ENCODE measurements around the gene PVR. TPM values are rescaled to one million over a fixed set of nuclear protein-coding genes. Genes with fewer than 3 reads are reported as not detected.

PVR gene
- 14.8 TPM for total RNA-seq (ENCODE audit: unreplicated experiment)
- long read RNA-seq, partial matches to known transcripts, result 0 of 3 reads
- long read RNA-seq, other reads (novel, unspliced or antisense), result 0 of 3 reads

- Mint-ChIP-seq H3K27me3 (ENCODE audit: unreplicated experiment) (peaks cover 5% of the 10 kb centered on the region), H3K36me3 (ENCODE audit: low read depth, unreplicated experiment) (peaks cover 3% of the 10 kb centered on the region)
Measured at GRCh38 chr19:44643605-44644401, at the start of gene PVR. Gene PVR, plus strand, starts transcription at chr19:44643910. Its CDS starts 187 bp downstream, at chr19:44644097.

DNA sequence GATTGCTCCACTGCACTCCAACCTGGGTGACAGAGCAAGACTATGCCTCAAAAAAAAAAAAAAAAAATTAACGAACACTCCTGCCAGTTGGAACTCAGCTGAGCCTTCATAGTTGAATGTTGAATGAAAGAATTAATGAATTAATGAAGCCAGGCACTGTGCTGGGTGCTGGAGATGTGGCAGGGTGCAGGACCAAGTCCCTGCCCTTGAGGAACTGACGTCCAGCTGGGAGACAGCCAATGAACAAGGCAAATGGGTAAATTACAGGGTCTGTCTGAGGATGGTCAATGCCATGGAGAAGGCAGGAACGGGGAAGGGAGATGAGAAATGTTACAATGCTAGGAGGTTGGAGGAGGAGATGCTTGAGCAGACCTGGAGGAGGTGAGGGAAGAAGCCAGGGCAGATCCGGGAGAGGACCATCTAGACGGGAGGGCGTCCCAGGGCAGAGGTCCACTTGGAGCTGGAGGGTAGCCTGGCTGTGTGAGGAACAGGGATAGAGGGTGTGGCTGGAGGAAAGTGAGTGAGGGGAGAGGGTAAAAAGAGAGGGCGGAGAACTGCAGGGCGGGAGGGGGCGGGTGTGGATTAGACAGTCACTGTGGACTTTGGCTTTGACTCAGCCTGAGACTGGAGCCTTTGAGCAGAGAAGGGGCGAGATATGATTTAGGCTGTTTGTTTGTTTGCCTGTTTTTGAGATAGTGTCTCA lies 47.1 kb upstream of the PVR start:
- H3K9me3 Mint-ChIP-seq (ENCODE audit: unreplicated experiment), result no peaks in the 10 kb centered on the region
- no peak overlapping the region for H3K4me3 Mint-ChIP-seq (ENCODE audit: unreplicated experiment)
- DNase-seq (ENCODE audit: low spot score), result no peak
- H3K4me1 Mint-ChIP-seq (ENCODE audit: unreplicated experiment), result no peaks in the 10 kb centered on the region
- no peaks in the 10 kb centered on the region for H3K36me3 Mint-ChIP-seq (ENCODE audit: low read depth, unreplicated experiment)
- H3K27me3 Mint-ChIP-seq (ENCODE audit: unreplicated experiment), result peaks cover 1% of the 10 kb centered on the region
- no peak overlapping the region for H3K27ac Mint-ChIP-seq (ENCODE audit: unreplicated experiment)
- TF ChIP-seq, protein P1, sequence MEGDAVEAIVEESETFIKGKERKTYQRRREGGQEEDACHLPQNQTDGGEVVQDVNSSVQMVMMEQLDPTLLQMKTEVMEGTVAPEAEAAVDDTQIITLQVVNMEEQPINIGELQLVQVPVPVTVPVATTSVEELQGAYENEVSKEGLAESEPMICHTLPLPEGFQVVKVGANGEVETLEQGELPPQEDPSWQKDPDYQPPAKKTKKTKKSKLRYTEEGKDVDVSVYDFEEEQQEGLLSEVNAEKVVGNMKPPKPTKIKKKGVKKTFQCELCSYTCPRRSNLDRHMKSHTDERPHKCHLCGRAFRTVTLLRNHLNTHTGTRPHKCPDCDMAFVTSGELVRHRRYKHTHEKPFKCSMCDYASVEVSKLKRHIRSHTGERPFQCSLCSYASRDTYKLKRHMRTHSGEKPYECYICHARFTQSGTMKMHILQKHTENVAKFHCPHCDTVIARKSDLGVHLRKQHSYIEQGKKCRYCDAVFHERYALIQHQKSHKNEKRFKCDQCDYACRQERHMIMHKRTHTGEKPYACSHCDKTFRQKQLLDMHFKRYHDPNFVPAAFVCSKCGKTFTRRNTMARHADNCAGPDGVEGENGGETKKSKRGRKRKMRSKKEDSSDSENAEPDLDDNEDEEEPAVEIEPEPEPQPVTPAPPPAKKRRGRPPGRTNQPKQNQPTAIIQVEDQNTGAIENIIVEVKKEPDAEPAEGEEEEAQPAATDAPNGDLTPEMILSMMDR (IDR thresholded peaks at IDR 0.05; ENCODE audit: unreplicated experiment), result no peak

More at GRCh38 chr19:44643605-44644401, at the start of gene PVR:
- Mint-ChIP-seq H3K27ac (ENCODE audit: unreplicated experiment) (no peak within 1 kb of the TSS), H3K4me1 (ENCODE audit: unreplicated experiment) (no peaks in the 10 kb centered on the region), H3K4me3 (ENCODE audit: unreplicated experiment) (peak within 1 kb of the TSS; percentile 93), H3K9me3 (ENCODE audit: unreplicated experiment) (no peaks in the 10 kb centered on the region)
- TF ChIP-seq, protein P1 (IDR thresholded peaks at IDR 0.05; ENCODE audit: unreplicated experiment), result no peak
- peak; percentile 59 for DNase-seq (ENCODE audit: low spot score)

DNA sequence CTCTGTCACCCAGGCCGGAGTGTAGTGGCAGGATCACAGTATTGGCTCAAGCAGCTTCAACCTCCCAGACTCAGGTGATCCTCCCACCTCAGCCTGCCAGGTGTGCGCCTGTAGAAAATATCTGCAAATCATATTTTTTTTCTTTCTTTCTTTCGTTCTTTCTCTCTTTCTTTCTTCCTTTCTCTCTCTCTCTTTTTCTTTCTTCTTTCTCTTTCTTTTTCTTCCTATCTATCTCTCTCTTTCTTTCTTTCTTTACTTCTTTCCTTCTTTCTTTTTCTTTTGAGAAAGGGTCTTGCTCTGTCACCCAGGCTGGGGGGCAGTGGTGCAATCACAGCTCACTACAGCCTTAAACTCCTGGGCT lies 46.6 kb upstream of the PVR start:
- Mint-ChIP-seq H3K36me3 (ENCODE audit: low read depth, unreplicated experiment) (no peaks in the 10 kb centered on the region), H3K4me1 (ENCODE audit: unreplicated experiment) (no peaks in the 10 kb centered on the region), H3K4me3 (ENCODE audit: unreplicated experiment) (no peak overlapping the region), H3K27ac (ENCODE audit: unreplicated experiment) (no peak overlapping the region), H3K9me3 (ENCODE audit: unreplicated experiment) (no peaks in the 10 kb centered on the region), H3K27me3 (ENCODE audit: unreplicated experiment) (no peaks in the 10 kb centered on the region)
- TF ChIP-seq, protein P1 (IDR thresholded peaks at IDR 0.05; ENCODE audit: unreplicated experiment), result no peak
- no peak for DNase-seq (ENCODE audit: low spot score)

- peaks cover 4% of the 10 kb centered on the region for H3K27me3 Mint-ChIP-seq (ENCODE audit: unreplicated experiment)
- TF ChIP-seq, protein P1 (IDR thresholded peaks at IDR 0.05; ENCODE audit: unreplicated experiment), result no peak
- H3K4me1 Mint-ChIP-seq (ENCODE audit: unreplicated experiment), result no peaks in the 10 kb centered on the region
- H3K36me3 Mint-ChIP-seq (ENCODE audit: low read depth, unreplicated experiment), result no peaks in the 10 kb centered on the region
- no peaks in the 10 kb centered on the region for H3K9me3 Mint-ChIP-seq (ENCODE audit: unreplicated experiment)
- no peak overlapping the region for H3K4me3 Mint-ChIP-seq (ENCODE audit: unreplicated experiment)
- no peak for DNase-seq (ENCODE audit: low spot score)
- H3K27ac Mint-ChIP-seq (ENCODE audit: unreplicated experiment), result no peak overlapping the region
Measured at GRCh38 chr19:44598355-44598754, 45.4 kb upstream of the PVR start.

- no peaks in the 10 kb centered on the region for H3K4me1 Mint-ChIP-seq (ENCODE audit: unreplicated experiment)
- H3K36me3 Mint-ChIP-seq (ENCODE audit: low read depth, unreplicated experiment), result no peaks in the 10 kb centered on the region
- no peak overlapping the region for H3K27ac Mint-ChIP-seq (ENCODE audit: unreplicated experiment)
- TF ChIP-seq, protein P1 (IDR thresholded peaks at IDR 0.05; ENCODE audit: unreplicated experiment), result no peak
- no peak for DNase-seq (ENCODE audit: low spot score)
- no peaks in the 10 kb centered on the region for H3K9me3 Mint-ChIP-seq (ENCODE audit: unreplicated experiment)
- peaks cover 4% of the 10 kb centered on the region for H3K27me3 Mint-ChIP-seq (ENCODE audit: unreplicated experiment)
- H3K4me3 Mint-ChIP-seq (ENCODE audit: unreplicated experiment), result no peak overlapping the region
Measured at GRCh38 chr19:44598880-44599279, 44.8 kb upstream of the PVR start.
